Measurements from ENCODE around the gene CA5A.

GRCh38 chr16:87968541-87968940 is 32.2 kb upstream of the CA5A start:
- TF ChIP-seq CTCF (IDR thresholded peaks at IDR 0.05; ENCODE audit: insufficient read depth, low read length) = no peak
- TF ChIP-seq REST (IDR thresholded peaks at IDR 0.05; ENCODE audit: insufficient replicate concordance, low read depth) = no peak
- TF ChIP-seq POLR2AphosphoS5 (IDR thresholded peaks at IDR 0.05; ENCODE audit: low read depth) = no peak
- no peak for TF ChIP-seq SPI1 (IDR thresholded peaks at IDR 0.05; ENCODE audit: borderline replicate concordance, low read depth)
- no peak for TF ChIP-seq GABPA (IDR thresholded peaks at IDR 0.05; ENCODE audit: low read depth)

Measured in HL-60 (cell line).